Mesothelial cell of epicardium (in vitro differentiated cells): ENCODE measurements around the gene RTN4R. TPM values are rescaled to one million over a fixed set of nuclear protein-coding genes. Genes with fewer than 3 reads are reported as not detected.

Experiments
- DNase-seq, 2 experiments: peaks; one replicate each; pipeline ENCODE4 v3.0.0; 2021; ENCODE audit warnings: low spot score in 2 of 2; ENCODE audit not compliant: unreplicated experiment in 2 of 2
- H3K27ac Mint-ChIP-seq: 2 replicates; pipeline ENCODE4 v1.8.0; 2021; ENCODE audit warnings: mixed read lengths
- H3K27me3 Mint-ChIP-seq: 2 replicates; pipeline ENCODE4 v1.8.0; 2021; ENCODE audit warnings: low read depth, mixed read lengths
- H3K36me3 Mint-ChIP-seq: 2 replicates; pipeline ENCODE4 v1.8.0; 2021; ENCODE audit warnings: mixed read lengths
- H3K4me1 Mint-ChIP-seq: 2 replicates; pipeline ENCODE4 v1.8.0; 2021; ENCODE audit warnings: mixed read lengths
- H3K4me3 Mint-ChIP-seq: 2 replicates; pipeline ENCODE4 v1.8.0; 2021; ENCODE audit warnings: mild to moderate bottlenecking, moderate library complexity, mixed read lengths
- H3K9me3 Mint-ChIP-seq: 2 replicates; pipeline ENCODE4 v1.8.0; 2021; ENCODE audit warnings: mixed read lengths
- total RNA-seq: library from RNA; stranded (reverse); gene quantifications from 3 replicates; pipeline ENCODE4 v1.2.1, GENCODE V29; 2021
- TF ChIP-seq, protein P1 (sequence below): fragments of 200-600 bp; sonication (generic); IDR thresholded peaks from one replicate; pipeline ENCODE4 v1.5.0; 2021; ENCODE audit warnings: antibody characterized with exemption; ENCODE audit not compliant: unreplicated experiment

Gene RTN4R
- total RNA-seq, 1 donor from 2014 or later, result 10.0 TPM

GRCh38 chr22:20249797-20250354, 18.2 kb downstream of the RTN4R start:
- DNase-seq, result no peak
- H3K27me3 Mint-ChIP-seq, result no peaks in the 10 kb centered on the region
- TF ChIP-seq, protein P1, sequence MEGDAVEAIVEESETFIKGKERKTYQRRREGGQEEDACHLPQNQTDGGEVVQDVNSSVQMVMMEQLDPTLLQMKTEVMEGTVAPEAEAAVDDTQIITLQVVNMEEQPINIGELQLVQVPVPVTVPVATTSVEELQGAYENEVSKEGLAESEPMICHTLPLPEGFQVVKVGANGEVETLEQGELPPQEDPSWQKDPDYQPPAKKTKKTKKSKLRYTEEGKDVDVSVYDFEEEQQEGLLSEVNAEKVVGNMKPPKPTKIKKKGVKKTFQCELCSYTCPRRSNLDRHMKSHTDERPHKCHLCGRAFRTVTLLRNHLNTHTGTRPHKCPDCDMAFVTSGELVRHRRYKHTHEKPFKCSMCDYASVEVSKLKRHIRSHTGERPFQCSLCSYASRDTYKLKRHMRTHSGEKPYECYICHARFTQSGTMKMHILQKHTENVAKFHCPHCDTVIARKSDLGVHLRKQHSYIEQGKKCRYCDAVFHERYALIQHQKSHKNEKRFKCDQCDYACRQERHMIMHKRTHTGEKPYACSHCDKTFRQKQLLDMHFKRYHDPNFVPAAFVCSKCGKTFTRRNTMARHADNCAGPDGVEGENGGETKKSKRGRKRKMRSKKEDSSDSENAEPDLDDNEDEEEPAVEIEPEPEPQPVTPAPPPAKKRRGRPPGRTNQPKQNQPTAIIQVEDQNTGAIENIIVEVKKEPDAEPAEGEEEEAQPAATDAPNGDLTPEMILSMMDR, result no peak
- no peak overlapping the region for H3K4me3 Mint-ChIP-seq
- no peaks in the 10 kb centered on the region for H3K36me3 Mint-ChIP-seq
- peaks cover 13% of the 10 kb centered on the region for H3K4me1 Mint-ChIP-seq
- H3K9me3 Mint-ChIP-seq, result no peaks in the 10 kb centered on the region
- no peak overlapping the region for H3K27ac Mint-ChIP-seq

GRCh38 chr22:20248461-20248978, 19.6 kb downstream of the RTN4R start:
- Mint-ChIP-seq H3K27ac (no peak overlapping the region), H3K27me3 (no peaks in the 10 kb centered on the region), H3K9me3 (no peaks in the 10 kb centered on the region), H3K36me3 (no peaks in the 10 kb centered on the region), H3K4me1 (peaks cover 22% of the 10 kb centered on the region), H3K4me3 (no peak overlapping the region)
- TF ChIP-seq, protein P1, result no peak
- DNase-seq, result no peak

DNA sequence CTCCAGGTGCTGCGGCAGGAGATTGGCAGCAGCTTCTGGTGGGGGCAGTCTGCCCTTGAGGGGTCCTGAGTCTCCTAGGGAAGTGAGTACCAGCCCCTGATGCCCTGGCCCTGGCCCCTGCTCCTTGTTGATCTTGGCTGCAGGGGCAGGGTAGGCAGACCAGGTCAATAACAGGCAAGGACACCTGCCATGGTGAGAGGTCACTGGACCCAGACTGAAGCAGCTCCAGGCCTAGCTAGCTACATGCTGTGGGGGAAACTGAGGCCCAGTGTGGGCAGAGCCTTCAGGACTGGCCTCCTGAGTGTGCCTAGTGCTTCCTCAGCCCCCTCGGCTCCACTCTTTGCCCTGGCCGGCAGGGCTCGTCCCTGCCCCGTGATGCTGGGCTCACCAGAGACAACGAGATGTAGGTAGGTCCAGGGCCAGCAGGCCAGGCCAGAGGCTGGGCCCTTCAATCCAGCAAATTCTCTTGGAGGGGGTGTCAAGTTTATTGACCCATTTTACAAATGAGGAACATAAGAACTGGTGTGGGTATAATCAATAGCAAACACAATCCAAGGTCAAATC, 20.4 kb downstream of the RTN4R start:
- Mint-ChIP-seq H3K36me3 (no peaks in the 10 kb centered on the region), H3K27ac (no peak overlapping the region), H3K27me3 (no peaks in the 10 kb centered on the region), H3K4me3 (no peak overlapping the region), H3K4me1 (peaks cover 30% of the 10 kb centered on the region), H3K9me3 (no peaks in the 10 kb centered on the region)
- no peak for DNase-seq
- TF ChIP-seq, protein P1, result no peak

GRCh38 chr22:20247010-20247505, 21.1 kb downstream of the RTN4R start:
- Mint-ChIP-seq H3K9me3 (no peaks in the 10 kb centered on the region), H3K4me1 (peaks cover 31% of the 10 kb centered on the region), H3K4me3 (no peak overlapping the region), H3K27ac (no peak overlapping the region), H3K36me3 (no peaks in the 10 kb centered on the region), H3K27me3 (no peaks in the 10 kb centered on the region)
- TF ChIP-seq, protein P1, result no peak
- no peak for DNase-seq

- Mint-ChIP-seq H3K9me3 (no peaks in the 10 kb centered on the region), H3K4me1 (peaks cover 31% of the 10 kb centered on the region), H3K27ac (no peak overlapping the region), H3K27me3 (no peaks in the 10 kb centered on the region), H3K4me3 (no peak overlapping the region), H3K36me3 (no peaks in the 10 kb centered on the region)
- no peak for DNase-seq
- TF ChIP-seq, protein P1, result no peak
Measured at GRCh38 chr22:20246368-20247009, 21.6 kb downstream of the RTN4R start.
